SK-N-MC (cell line): ENCODE results near the gene ATP5F1E.
A peak's percentile ranks its signal among the peaks of the same experiment; 100 is the strongest.

Source experiments
- DNase-seq: peaks from one replicate; pipeline ENCODE4 v3.0.0-alpha.2; 2011; ENCODE audit warnings: low read depth, low spot score
- H3K27ac ChIP-seq: fragments of 200-600 bp; sonication (generic); 2 replicates; pipeline ENCODE4 v1.5.1; 2016; ENCODE audit warnings: mixed run types
- H3K36me3 ChIP-seq: fragments of 200-600 bp; sonication (generic); 2 replicates; pipeline ENCODE4 v1.6.1; 2017; ENCODE audit warnings: antibody characterized with exemption, low read length, mixed read lengths; ENCODE audit not compliant: insufficient read depth
- H3K4me3 ChIP-seq: fragments of 200-600 bp; sonication (generic); 2 replicates; pipeline ENCODE4 v1.5.1; 2016
- H3K9ac ChIP-seq: fragments of 200-600 bp; sonication (generic); 2 replicates; pipeline ENCODE4 v1.8.0; 2017; ENCODE audit warnings: mixed run types, mixed read lengths; ENCODE audit not compliant: insufficient read length
- H3K9me3 ChIP-seq: fragments of 200-600 bp; sonication (generic); 2 replicates; pipeline ENCODE4 v1.6.1; 2017; ENCODE audit warnings: low read depth, mild to moderate bottlenecking, antibody characterized with exemption, low read length, moderate library complexity, mixed read lengths
- EZH2 ChIP-seq: fragments of 200-600 bp; sonication (generic); IDR thresholded peaks from one replicate; pipeline ENCODE4 v1.6.1; 2017; ENCODE audit warnings: antibody characterized with exemption
- FOXP2 ChIP-seq: optimal IDR thresholded peaks from 2 replicates; pipeline ENCODE3; 2011; ENCODE audit warnings: mild to moderate bottlenecking, moderate library complexity; ENCODE audit not compliant: insufficient read depth; ENCODE audit errors: extremely low read length, control extremely low read depth
- POLR2AphosphoS5 ChIP-seq: IDR thresholded peaks from 2 replicates; pipeline ENCODE4 v1.6.1; 2012; ENCODE audit warnings: mild to moderate bottlenecking, low read depth, low read length, borderline replicate concordance

ATP5F1E gene

DNA sequence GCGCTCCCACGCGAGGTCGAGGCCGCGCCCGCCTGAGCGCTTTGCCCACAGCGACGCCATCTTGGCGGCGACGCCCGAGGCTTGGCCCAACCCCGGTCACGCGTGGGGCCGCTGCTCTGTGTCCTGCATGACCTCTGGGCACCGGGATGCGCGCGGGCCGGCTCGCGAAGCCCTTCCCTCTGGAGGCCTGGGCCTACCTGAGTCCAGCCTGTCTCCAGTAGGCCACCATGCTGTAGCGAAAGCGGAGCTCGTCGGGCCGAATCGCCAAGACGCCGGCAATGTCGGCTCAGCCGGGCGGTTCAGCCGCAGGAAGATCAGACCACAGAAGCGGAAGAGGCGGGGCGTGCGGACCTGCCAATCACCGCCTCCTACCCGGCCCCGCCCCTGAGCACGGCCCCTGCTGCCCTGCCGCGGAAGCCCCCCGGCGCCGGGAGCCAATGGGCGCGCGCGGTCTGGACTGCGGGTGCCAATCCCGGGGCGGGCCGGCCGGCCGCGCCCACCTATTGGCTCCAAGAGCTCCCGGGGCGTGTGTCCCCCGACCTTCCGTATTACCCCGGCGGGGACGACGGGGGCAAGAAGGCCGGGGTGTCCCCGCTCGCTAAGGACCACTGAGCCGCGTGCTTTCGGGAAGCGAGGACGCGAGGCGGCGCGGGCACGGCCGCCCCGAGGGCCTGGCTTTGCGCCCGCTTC is at the start of gene ATP5F1E:
ATP5F1E (minus strand) TSS at position 313 of the 690 bp plus-strand sequence; CDS start at position 229, 84 bp downstream.
- Histone ChIP-seq H3K9ac (peak within 1 kb of the TSS; percentile 94), H3K36me3 (peaks cover 75% of the 10 kb centered on the region), H3K4me3 (peak within 1 kb of the TSS; percentile 91), H3K9me3 (no peaks in the 10 kb centered on the region), H3K27ac (peak within 1 kb of the TSS; percentile 64)
- DNase-seq: no peak
- TF ChIP-seq EZH2 (no peak), POLR2AphosphoS5 (peak; percentile 95), FOXP2 (peak; percentile 28)

DNA sequence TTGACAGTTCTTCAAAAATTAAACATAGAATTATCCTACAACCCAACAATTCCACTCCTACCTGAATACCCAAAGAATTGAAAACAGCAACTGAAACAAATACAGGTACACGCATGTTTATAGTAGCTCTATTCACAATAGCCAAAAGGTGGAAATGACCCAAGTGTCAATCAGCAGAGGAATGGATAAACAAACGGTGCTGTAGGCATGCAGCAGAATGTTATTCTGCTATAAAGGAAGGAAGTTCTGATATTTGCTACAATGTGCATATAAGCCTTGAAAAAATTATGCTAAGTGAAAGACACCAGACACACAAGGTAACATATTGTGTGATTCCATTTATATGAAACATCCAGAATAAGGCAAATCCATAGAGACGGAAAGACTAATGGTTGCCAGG is 48.9 kb upstream of the ATP5F1E start:
- Histone ChIP-seq H3K9ac (no peak overlapping the region), H3K9me3 (no peaks in the 10 kb centered on the region), H3K36me3 (no peaks in the 10 kb centered on the region), H3K27ac (no peak overlapping the region), H3K4me3 (no peak overlapping the region)
- TF ChIP-seq EZH2 (no peak), POLR2AphosphoS5 (no peak), FOXP2 (no peak)
- no peak for DNase-seq

DNA sequence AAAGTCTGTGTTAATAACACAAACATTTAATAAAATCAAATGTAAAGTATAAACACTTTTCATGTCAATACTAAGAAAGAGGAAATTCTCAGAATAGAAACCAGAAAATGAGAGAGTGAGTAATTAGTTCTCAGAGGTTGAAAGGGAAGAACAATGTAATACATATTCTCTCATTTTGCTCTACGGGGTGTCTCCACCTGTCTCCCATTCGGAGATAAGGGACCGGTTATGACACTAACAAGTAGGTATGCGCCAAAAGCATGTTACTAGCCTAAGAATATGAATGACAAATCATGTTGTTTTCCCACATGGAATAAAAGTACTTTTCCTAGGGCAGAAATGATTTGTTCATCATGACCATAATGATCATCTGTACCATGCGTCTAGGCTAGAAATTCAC is 46.1 kb upstream of the ATP5F1E start:
- no peaks in the 10 kb centered on the region for H3K36me3 ChIP-seq
- no peak overlapping the region for H3K4me3 ChIP-seq
- TF ChIP-seq EZH2 (no peak), FOXP2 (no peak), POLR2AphosphoS5 (no peak)
- DNase-seq: no peak
- no peaks in the 10 kb centered on the region for H3K9me3 ChIP-seq
- no peak overlapping the region for H3K9ac ChIP-seq
- H3K27ac ChIP-seq: no peak overlapping the region

DNA sequence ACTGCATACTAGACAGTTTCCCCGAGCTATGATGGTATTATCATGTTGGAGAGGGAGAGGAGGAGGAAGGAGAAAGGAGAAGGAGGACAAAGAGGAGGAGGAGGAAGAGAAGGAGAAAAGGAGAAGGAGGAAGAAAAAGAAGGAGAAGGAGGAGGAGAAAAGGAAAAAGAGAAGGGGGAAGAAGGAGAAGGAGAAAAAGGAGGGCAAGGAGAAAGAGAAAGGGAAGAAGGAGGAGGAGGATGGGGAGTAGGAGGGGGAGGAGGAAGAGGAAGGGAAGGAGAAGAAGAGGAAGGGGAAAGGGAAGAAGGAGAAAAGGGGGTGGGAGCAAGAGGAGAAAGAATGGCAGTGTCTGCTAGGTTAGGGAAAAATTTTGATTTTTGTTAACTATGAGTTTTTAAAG is 45.6 kb upstream of the ATP5F1E start:
- Histone ChIP-seq H3K36me3 (no peaks in the 10 kb centered on the region), H3K9ac (no peak overlapping the region), H3K27ac (no peak overlapping the region), H3K9me3 (no peaks in the 10 kb centered on the region), H3K4me3 (no peak overlapping the region)
- DNase-seq: no peak
- no peak for TF ChIP-seq POLR2AphosphoS5
- TF ChIP-seq EZH2: no peak
- TF ChIP-seq FOXP2: no peak

DNA sequence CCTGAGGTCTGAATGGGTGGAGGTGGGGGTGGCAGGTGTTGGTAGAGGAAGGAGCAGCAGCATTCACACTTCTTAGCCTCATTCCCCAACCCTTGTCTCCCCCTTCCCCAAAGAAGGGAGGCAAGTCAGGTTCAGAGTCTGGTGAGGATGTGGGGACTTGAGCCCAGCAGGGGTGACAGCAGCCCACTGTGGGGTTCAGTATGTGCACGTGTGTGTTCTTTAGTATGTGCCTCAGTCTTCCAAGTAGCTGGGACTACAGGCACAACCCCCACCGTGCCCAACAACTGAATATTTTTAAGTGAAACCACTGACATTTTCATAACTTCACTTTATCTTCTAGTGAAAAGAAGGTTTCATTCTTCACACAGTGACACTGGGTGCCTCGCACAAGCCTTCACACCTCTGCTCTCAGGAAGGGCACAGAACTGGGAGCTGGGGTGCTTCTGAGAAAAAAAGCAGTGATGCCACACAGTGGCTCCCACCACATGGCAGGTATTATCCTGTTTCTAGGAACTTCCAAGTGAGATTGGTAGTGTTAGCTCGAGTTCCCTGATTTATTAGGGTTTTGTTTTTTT is 43.9 kb upstream of the ATP5F1E start:
- Histone ChIP-seq H3K9me3 (no peaks in the 10 kb centered on the region), H3K9ac (no peak overlapping the region), H3K4me3 (no peak overlapping the region), H3K36me3 (no peaks in the 10 kb centered on the region), H3K27ac (no peak overlapping the region)
- TF ChIP-seq POLR2AphosphoS5: no peak
- no peak for TF ChIP-seq FOXP2
- TF ChIP-seq EZH2: no peak
- no peak for DNase-seq

DNA sequence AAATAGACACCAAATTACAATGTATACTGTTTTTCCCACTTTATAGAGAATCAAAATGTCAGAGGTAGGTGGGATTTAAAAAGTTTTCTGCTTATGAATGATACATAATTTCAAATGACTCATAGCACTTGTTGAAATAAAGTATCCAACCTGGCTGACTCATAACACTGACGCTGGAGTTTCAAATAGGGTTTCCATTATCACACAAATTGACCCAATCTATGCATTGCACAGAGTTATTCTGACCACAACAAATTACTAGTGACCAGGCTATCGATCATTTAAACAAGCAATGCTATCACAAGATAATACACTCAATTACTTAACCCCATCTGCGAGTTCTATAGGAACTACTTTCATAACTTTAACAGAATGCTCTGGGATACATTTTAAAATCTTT is 42.3 kb upstream of the ATP5F1E start:
- Histone ChIP-seq H3K4me3 (no peak overlapping the region), H3K9ac (no peak overlapping the region)
- no peak for DNase-seq

DNA sequence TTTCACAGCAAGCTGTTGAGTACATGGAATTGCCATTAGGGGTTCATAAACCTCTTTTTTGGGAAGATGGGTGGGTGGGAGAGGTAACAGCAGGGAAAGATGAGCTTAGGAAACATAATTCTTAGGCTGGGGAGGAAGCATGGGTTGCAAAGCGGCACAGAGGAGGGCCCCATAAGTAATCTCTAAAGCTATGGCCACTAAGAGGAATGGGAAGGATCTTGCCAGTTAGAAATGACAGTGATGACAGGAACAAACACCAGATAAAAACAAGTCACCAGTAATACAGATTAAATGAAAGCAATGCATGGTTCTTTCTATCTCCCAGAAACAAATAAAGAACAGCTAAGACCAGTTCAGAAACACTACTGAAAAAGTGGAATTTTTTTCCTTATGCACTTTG is 41.4 kb upstream of the ATP5F1E start:
- DNase-seq: no peak
- no peaks in the 10 kb centered on the region for H3K36me3 ChIP-seq
- no peak overlapping the region for H3K4me3 ChIP-seq
- H3K9ac ChIP-seq: no peak overlapping the region
- no peaks in the 10 kb centered on the region for H3K9me3 ChIP-seq
- TF ChIP-seq POLR2AphosphoS5 (no peak), EZH2 (no peak), FOXP2 (no peak)
- no peak overlapping the region for H3K27ac ChIP-seq

More for the DNA sequence above, 42.3 kb upstream of the ATP5F1E start:
- Histone ChIP-seq H3K36me3 (no peaks in the 10 kb centered on the region), H3K27ac (no peak overlapping the region), H3K9me3 (no peaks in the 10 kb centered on the region)
- TF ChIP-seq POLR2AphosphoS5 (no peak), FOXP2 (no peak), EZH2 (no peak)

DNA sequence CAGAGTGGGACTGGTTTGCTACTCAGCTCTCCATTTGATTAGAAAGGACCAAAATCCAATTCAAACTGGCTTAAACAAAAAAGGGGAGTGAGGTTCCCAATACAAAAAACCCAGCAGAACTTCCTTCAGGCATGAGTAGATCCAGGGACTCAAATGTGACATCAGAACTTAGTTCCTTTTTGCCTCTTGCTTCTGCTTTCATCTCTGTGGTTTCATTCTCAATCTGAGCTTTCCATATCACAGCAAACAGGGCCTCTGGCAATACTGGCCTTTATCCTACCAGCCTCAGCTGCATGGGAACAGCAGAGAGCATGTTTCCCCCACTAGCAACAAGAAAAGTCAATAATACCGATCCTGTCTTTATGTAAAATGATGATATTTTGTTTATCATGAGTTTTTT is 39.1 kb upstream of the ATP5F1E start:
- Histone ChIP-seq H3K9ac (no peak overlapping the region), H3K4me3 (no peak overlapping the region), H3K36me3 (no peaks in the 10 kb centered on the region), H3K27ac (no peak overlapping the region), H3K9me3 (no peaks in the 10 kb centered on the region)
- TF ChIP-seq FOXP2: no peak
- no peak for TF ChIP-seq POLR2AphosphoS5
- TF ChIP-seq EZH2: no peak
- DNase-seq: no peak

DNA sequence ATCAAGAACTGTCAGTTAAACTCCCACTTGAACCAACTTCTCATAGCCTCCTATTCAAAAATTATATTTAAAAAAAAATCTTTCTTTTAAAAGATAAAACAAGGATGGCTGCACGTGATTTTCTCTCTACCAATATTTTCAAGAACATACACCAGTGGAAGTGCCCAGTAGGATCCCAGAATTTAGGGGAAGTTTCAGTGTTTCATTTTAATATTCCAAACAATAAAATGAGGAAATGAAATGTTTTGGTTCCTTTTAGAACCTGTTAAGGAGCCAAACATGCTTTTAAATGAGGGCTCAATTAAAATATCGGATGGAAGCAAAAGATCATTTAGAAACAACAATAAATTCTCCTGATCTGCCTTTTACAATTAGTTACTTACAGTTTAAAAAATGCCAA is 36.9 kb upstream of the ATP5F1E start:
- no peak for DNase-seq
- Histone ChIP-seq H3K9ac (no peak overlapping the region), H3K36me3 (no peaks in the 10 kb centered on the region), H3K9me3 (no peaks in the 10 kb centered on the region), H3K4me3 (no peak overlapping the region), H3K27ac (no peak overlapping the region)
- TF ChIP-seq EZH2: no peak
- TF ChIP-seq POLR2AphosphoS5: no peak
- TF ChIP-seq FOXP2: no peak

DNA sequence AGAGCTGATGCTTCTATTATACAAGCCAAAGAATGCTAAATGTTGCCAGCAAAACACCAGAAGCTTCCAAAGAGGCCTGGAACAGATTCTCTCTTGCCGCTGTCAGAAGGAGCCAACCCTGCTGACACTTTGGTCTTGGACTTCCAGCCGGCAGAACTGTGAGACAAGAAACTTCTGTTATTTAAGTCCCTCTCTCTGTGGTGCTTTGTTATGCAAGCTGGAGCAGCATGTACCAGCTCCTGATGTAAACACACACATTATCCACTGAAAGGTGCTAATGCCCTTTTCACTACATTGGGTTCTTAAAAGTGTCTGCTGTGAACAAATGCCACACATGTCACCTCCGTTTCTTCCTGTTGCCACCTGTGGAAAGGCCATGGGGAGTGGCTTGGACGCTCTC is 36.4 kb upstream of the ATP5F1E start:
- Histone ChIP-seq H3K36me3 (no peaks in the 10 kb centered on the region), H3K9me3 (no peaks in the 10 kb centered on the region), H3K27ac (no peak overlapping the region), H3K9ac (no peak overlapping the region), H3K4me3 (no peak overlapping the region)
- no peak for DNase-seq
- TF ChIP-seq EZH2 (no peak), FOXP2 (no peak), POLR2AphosphoS5 (no peak)
